ELR (cell line): Measurements from ENCODE around the gene AAMDC.
"Not testable (repeated sequence)": the region's sequence is repeated elsewhere in the genome, so short reads cannot be mapped to it uniquely, and the experiment has no call there.

Experiments
- DNase-seq: peaks from one replicate; pipeline ENCODE4 v3.0.0-alpha.2; 2015; ENCODE audit warnings: low read depth

Gene AAMDC

GRCh38 chr11:77886401-77886800, 65.5 kb downstream of the AAMDC start:
- DNase-seq, result no peak

GRCh38 chr11:77889045-77889444, 68.1 kb downstream of the AAMDC start:
- not testable (repeated sequence) for DNase-seq

- peak; percentile 19 for DNase-seq
Observed at GRCh38 chr11:77890100-77890614, 69.2 kb downstream of the AAMDC start.

GRCh38 chr11:77890619-77891056, 69.7 kb downstream of the AAMDC start:
- peak; percentile 16 for DNase-seq

GRCh38 chr11:77891256-77891655, 70.3 kb downstream of the AAMDC start:
- DNase-seq, result peak; percentile 30

GRCh38 chr11:77891703-77892102, 70.8 kb downstream of the AAMDC start:
- DNase-seq, result not testable (repeated sequence)

GRCh38 chr11:77894949-77895348, 74.0 kb downstream of the AAMDC start:
- not testable (repeated sequence) for DNase-seq

GRCh38 chr11:77908835-77909234, 87.9 kb downstream of the AAMDC start:
- DNase-seq, result no peak

- DNase-seq, result no peak
Observed at GRCh38 chr11:77909277-77909676, 88.3 kb downstream of the AAMDC start.

GRCh38 chr11:77910828-77911227, 89.9 kb downstream of the AAMDC start:
- DNase-seq, result peak; percentile 15

GRCh38 chr11:77913608-77914306, 92.8 kb downstream of the AAMDC start:
- DNase-seq, result peak; percentile 5

- peak; percentile 86 for DNase-seq
Observed at GRCh38 chr11:77914307-77914791, 93.4 kb downstream of the AAMDC start.

- DNase-seq, result not testable (repeated sequence)
Observed at GRCh38 chr11:77917713-77918112, 96.8 kb downstream of the AAMDC start.
